Activated naive CD4-positive, alpha-beta T cell treated with anti-CD3 and anti-CD28 coated beads for 36 hours (primary cell): ENCODE results near the gene TOR1A. TPM values are rescaled to one million over a fixed set of nuclear protein-coding genes. Genes with fewer than 3 reads are reported as not detected.

Source experiments
- CTCF ChIA-PET: fragments of 350-600 bp; sonication (Branson Sonifier 250); formaldehyde crosslinking; loops from one replicate; lab custom pipeline; 2021; ENCODE audit warnings: antibody characterized with exemption; lab: Charles Lee
- DNase-seq: peaks from one replicate; pipeline ENCODE4 v3.0.0-alpha.2; 2020
- H3K27ac Mint-ChIP-seq: one replicate; pipeline ENCODE4 v1.8.0; 2021; ENCODE audit warnings: mild to moderate bottlenecking, mixed read lengths
- H3K27me3 Mint-ChIP-seq: one replicate; pipeline ENCODE4 v1.8.0; 2021; ENCODE audit warnings: low read depth, mixed read lengths
- H3K36me3 Mint-ChIP-seq: one replicate; pipeline ENCODE4 v1.8.0; 2021; ENCODE audit warnings: low read depth, mixed read lengths
- H3K4me1 Mint-ChIP-seq: one replicate; pipeline ENCODE4 v1.8.0; 2021; ENCODE audit warnings: low read depth, mixed read lengths
- H3K4me3 Mint-ChIP-seq: one replicate; pipeline ENCODE4 v1.8.0; 2021; ENCODE audit warnings: mild to moderate bottlenecking, moderate library complexity, mixed read lengths
- H3K9me3 Mint-ChIP-seq: one replicate; pipeline ENCODE4 v1.8.0; 2021; ENCODE audit warnings: mixed read lengths
- intact Hi-C: fragments of 100-400 bp; cut with micrococcal nuclease; formaldehyde crosslinking; loops from one replicate; pipeline ENCODE4 v1.15.1; 2023
- total RNA-seq, 2 experiments: library from RNA; stranded (reverse); gene quantifications; one replicate each; pipeline ENCODE4 v1.2.3, GENCODE V29; 2021

The TOR1A gene
- total RNA-seq, 2 experiments from 2014 or later, result 26.2 to 28.2 TPM

DNA sequence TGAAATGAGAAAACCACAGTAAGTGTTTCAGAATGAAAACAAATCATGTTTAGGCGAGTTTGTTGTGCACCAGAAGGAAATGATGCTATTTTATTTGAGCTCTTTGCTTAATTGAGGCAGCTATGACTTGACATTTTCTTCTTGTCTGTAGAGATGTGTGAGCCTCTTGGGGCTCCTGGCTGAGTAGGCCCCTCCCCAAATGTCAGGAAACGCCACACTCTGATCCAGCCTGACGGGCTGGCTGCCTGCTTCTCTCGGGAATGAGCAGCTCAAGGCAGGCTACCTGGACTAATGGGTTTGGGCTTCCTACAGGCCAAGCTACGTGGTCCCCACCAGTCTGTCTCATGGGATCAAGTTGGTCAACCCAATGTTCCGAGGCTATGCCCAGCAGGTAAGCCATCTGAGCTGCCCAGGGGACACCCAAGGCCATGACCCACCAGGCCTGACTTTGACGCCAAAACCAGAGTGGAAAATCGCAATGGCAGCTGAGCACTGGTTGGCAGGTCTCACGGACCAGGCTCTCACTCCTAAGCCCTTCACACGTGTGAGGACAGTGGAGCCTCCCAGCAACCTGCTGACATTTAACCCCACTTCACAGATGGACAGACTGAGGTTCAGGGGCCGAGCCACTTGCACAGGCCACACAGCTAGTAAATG lies 41.2 kb upstream of the TOR1A start:
- Mint-ChIP-seq H3K9me3 (no peaks in the 10 kb centered on the region), H3K27ac (peak overlapping the region; percentile 93), H3K4me3 (no peak overlapping the region), H3K27me3 (no peaks in the 10 kb centered on the region), H3K36me3 (peaks cover 39% of the 10 kb centered on the region), H3K4me1 (peaks cover 85% of the 10 kb centered on the region)
- DNase-seq, result peak; percentile 56
- CTCF ChIA-PET, result interaction anchor here (0.5 to 0.6 kb wide), 2 partner anchors 22 to 160 kb away, joined by 3 to 4 read pairs; no protein-coding TSS in a partner anchor
- intact Hi-C loops, result loop anchor here (5.0 kb wide), 1 partner anchor 43 kb away; the partner anchor contains the start of gene TOR1A

- DNase-seq, result peak; percentile 80
- H3K27me3 Mint-ChIP-seq, result no peaks in the 10 kb centered on the region
- H3K36me3 Mint-ChIP-seq, result peaks cover 37% of the 10 kb centered on the region
- H3K4me1 Mint-ChIP-seq, result peaks cover 68% of the 10 kb centered on the region
- CTCF ChIA-PET, result no interaction called here
- no peaks in the 10 kb centered on the region for H3K9me3 Mint-ChIP-seq
- H3K27ac Mint-ChIP-seq, result peak overlapping the region; percentile 93
- peak overlapping the region; percentile 29 for H3K4me3 Mint-ChIP-seq
- intact Hi-C loops, result no loop called here
These were observed 39.2 kb upstream of the TOR1A start for GRCh38 chr9:129863059-129863690.

- CTCF ChIA-PET, result no interaction called here
- no peaks in the 10 kb centered on the region for H3K9me3 Mint-ChIP-seq
- no peaks in the 10 kb centered on the region for H3K27me3 Mint-ChIP-seq
- no peak for DNase-seq
- intact Hi-C loops, result no loop called here
- H3K36me3 Mint-ChIP-seq, result peaks cover 34% of the 10 kb centered on the region
- H3K27ac Mint-ChIP-seq, result peak overlapping the region; percentile 87
- H3K4me3 Mint-ChIP-seq, result no peak overlapping the region
- H3K4me1 Mint-ChIP-seq, result peaks cover 58% of the 10 kb centered on the region
These were observed 37.5 kb upstream of the TOR1A start for GRCh38 chr9:129861447-129861827.

- H3K27me3 Mint-ChIP-seq, result no peaks in the 10 kb centered on the region
- intact Hi-C loops, result no loop called here
- peak overlapping the region; percentile 87 for H3K27ac Mint-ChIP-seq
- H3K4me3 Mint-ChIP-seq, result no peak overlapping the region
- H3K36me3 Mint-ChIP-seq, result peaks cover 32% of the 10 kb centered on the region
- DNase-seq, result peak; percentile 65
- CTCF ChIA-PET, result interaction anchor here (0.6 kb wide), 1 partner anchor 103 kb away, joined by 3 read pairs; no protein-coding TSS in a partner anchor
- H3K4me1 Mint-ChIP-seq, result peaks cover 56% of the 10 kb centered on the region
- no peaks in the 10 kb centered on the region for H3K9me3 Mint-ChIP-seq
These were observed 36.9 kb upstream of the TOR1A start for GRCh38 chr9:129860653-129861446.

DNA sequence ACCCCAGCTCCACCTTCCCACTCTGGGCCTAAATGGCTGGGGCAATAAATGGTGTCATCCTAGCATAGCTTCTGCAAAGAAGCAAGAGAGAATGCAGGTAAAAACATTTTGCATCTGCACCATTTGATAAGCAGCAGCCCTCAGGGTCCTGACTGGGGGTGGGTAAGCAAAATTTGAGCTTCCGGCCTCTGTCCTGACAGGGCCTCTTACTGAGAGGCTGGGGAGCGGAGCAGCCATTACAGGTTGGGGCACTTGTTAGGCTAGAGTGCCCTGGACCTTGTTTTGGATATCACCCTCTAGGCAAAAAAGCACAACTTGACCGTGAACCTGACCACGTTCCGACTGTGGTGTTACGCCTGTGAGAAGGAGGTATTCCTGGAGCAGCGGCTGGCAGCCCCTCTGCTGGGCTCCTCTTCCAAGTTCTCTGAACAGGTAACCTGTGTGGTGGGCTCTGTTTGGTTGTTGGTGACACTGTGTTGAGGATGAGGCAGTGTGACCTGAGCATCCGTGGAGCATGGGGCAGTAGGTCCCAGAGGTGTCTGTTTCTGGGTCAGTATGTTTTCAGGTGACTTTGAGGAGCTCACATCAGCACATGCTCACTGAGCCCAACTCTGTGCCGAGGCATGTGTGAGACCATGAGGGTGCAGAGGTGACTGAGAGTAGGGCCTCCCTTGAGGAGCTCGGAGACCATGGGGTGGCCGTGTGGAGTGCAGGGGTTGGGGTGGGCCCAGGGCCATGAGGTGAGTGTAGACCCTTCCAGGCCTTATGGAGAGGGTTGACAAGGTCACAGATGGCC lies 34.4 kb upstream of the TOR1A start:
- H3K4me1 Mint-ChIP-seq, result peaks cover 61% of the 10 kb centered on the region
- peaks cover 40% of the 10 kb centered on the region for H3K36me3 Mint-ChIP-seq
- H3K27me3 Mint-ChIP-seq, result no peaks in the 10 kb centered on the region
- no peak for DNase-seq
- H3K27ac Mint-ChIP-seq, result peak overlapping the region; percentile 13
- no peaks in the 10 kb centered on the region for H3K9me3 Mint-ChIP-seq
- CTCF ChIA-PET, result no interaction called here
- no peak overlapping the region for H3K4me3 Mint-ChIP-seq
- intact Hi-C loops, result no loop called here

DNA sequence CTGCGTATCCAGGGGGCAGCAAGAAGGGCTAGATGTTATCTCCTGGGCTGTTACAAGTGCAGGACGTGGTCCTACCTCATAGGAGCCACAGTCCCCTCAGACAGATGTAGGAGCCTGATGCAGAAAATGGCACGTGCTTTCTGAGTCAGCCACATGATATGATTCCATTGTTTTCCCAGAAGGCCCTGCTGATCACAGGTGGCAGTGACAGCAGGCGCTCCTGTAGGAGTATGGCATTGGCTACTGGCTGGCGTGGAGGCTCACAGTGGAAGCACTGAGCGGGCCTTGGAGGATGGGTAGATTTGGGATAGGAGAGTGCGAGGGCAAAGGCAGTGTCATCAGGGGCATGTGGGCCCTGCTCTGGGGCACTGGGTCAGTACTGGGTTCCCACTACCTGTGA lies 33.3 kb upstream of the TOR1A start:
- Mint-ChIP-seq H3K27me3 (no peaks in the 10 kb centered on the region), H3K4me3 (no peak overlapping the region), H3K9me3 (no peaks in the 10 kb centered on the region), H3K36me3 (peaks cover 41% of the 10 kb centered on the region), H3K27ac (no peak overlapping the region), H3K4me1 (peaks cover 57% of the 10 kb centered on the region)
- intact Hi-C loops, result no loop called here
- CTCF ChIA-PET, result no interaction called here
- DNase-seq, result no peak

DNA sequence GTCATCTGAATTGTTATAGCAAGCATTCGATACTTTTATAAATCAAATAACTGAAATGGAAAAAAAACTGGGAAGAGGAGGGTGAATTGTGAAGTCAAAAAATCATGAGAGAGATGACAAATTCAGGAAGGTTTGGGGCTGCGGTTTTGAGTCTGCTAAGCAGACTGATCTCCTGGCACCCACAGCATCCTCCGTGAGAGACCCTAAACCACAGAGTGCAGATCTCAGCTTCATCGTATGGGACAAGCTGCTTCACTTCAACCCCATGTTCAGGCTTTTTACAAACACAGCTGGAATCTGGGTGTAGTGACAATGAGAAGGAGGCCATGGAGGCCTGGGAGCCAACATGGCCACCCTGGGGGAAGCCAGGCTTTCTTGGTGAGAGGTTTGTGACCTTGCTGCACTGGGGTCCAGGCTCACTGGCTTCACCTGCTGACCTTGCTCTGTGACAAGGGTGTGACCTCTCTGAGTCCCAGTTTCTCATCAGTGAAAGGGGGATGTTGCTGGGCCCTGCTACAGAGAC lies 30.7 kb upstream of the TOR1A start:
- H3K4me3 Mint-ChIP-seq, result no peak overlapping the region
- peak; percentile 27 for DNase-seq
- H3K4me1 Mint-ChIP-seq, result peaks cover 39% of the 10 kb centered on the region
- H3K9me3 Mint-ChIP-seq, result no peaks in the 10 kb centered on the region
- no peaks in the 10 kb centered on the region for H3K27me3 Mint-ChIP-seq
- H3K36me3 Mint-ChIP-seq, result peaks cover 41% of the 10 kb centered on the region
- H3K27ac Mint-ChIP-seq, result peak overlapping the region; percentile 65
- intact Hi-C loops, result no loop called here
- CTCF ChIA-PET, result no interaction called here

GRCh38 chr9:129853614-129854013 lies 29.7 kb upstream of the TOR1A start:
- Mint-ChIP-seq H3K27ac (no peak overlapping the region), H3K27me3 (no peaks in the 10 kb centered on the region), H3K4me3 (no peak overlapping the region), H3K9me3 (no peaks in the 10 kb centered on the region), H3K4me1 (peaks cover 39% of the 10 kb centered on the region), H3K36me3 (peaks cover 41% of the 10 kb centered on the region)
- CTCF ChIA-PET, result no interaction called here
- intact Hi-C loops, result no loop called here
- no peak for DNase-seq

DNA sequence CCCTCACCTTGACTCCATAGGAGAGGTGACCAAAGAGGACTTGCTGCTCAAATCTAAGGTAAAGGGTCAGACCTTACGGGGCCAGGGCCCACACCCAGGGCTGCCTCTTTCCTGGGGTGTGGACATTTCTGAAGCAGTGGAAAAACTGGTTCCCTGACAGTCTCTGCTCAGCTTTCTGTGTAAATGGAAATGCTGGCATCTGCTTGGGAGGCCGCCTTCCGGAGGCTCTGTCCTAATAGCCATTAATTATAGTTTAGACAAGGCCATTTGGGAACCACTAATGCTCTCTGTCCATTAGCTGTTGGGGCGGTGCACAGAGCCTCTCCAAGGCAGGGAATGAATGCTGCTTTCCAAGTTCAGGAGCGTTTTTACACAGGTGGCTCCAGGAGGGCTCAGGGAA lies 28.6 kb upstream of the TOR1A start:
- H3K27ac Mint-ChIP-seq, result no peak overlapping the region
- no peaks in the 10 kb centered on the region for H3K9me3 Mint-ChIP-seq
- H3K4me3 Mint-ChIP-seq, result no peak overlapping the region
- intact Hi-C loops, result no loop called here
- no peak for DNase-seq
- CTCF ChIA-PET, result interaction anchor here (1.3 kb wide), 1 partner anchor 12 kb away, joined by 3 read pairs; no protein-coding TSS in a partner anchor
- peaks cover 42% of the 10 kb centered on the region for H3K4me1 Mint-ChIP-seq
- peaks cover 41% of the 10 kb centered on the region for H3K36me3 Mint-ChIP-seq
- no peaks in the 10 kb centered on the region for H3K27me3 Mint-ChIP-seq

DNA sequence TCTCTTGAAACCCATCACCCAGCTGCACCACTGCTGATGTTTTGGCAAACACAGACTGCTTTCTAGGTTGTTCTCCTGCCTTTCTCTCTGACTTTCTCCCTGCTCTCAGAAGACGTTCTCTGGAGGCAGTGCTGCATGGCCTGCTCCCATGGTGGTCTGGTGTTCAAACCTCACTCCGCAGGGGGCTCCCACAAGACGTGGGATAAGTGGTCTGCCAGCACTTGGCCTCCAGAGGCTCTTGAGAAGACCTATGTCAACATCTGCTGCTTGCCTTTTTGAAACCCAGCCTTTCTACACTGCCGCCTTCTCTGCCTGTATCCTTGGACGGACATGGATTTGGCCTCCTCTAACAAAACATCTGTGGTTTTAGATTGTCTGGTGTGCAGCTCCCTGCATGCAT lies 27.9 kb upstream of the TOR1A start:
- Mint-ChIP-seq H3K27ac (no peak overlapping the region), H3K9me3 (no peaks in the 10 kb centered on the region), H3K4me3 (no peak overlapping the region), H3K27me3 (no peaks in the 10 kb centered on the region), H3K4me1 (peaks cover 39% of the 10 kb centered on the region), H3K36me3 (peaks cover 39% of the 10 kb centered on the region)
- CTCF ChIA-PET, result interaction anchor here (1.3 to 1.5 kb wide), 2 partner anchors 12 to 33 kb away, joined by 3 to 5 read pairs; no protein-coding TSS in a partner anchor
- intact Hi-C loops, result no loop called here
- DNase-seq, result no peak

DNA sequence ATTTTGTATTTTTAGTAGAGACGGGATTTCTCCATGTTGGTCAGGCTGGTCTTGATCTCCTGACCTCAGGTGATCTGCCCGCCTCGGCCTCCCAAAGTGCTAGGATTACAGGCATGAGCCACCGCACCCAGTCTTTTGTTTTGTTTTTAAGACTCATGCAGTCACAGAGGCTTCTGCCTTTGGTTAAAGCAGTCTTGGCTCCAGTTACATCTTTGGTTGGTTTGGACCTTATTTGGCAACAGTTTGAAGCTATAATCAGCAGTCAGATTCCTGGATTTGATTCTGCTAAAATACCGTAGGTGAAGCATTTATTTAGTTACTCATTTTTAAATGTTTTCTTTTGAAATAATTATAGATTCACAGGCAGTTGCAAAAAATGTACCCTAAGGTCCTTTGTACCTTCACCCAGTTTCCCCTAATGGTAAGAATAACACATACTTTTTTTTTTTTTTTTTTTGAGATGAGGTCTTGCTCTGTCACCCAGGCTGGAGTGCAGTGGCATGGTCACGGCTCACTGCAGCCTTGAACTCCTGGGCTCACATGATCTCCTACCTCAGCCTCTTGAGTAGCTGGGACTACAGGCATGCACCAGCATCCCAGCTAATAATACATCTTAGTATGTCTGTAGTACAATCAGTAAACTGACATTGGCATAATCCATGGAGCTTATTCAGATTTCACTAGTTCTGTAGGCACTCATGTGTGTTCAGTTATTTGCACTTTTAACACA lies 27.1 kb upstream of the TOR1A start:
- Mint-ChIP-seq H3K27me3 (no peaks in the 10 kb centered on the region), H3K9me3 (no peaks in the 10 kb centered on the region), H3K27ac (no peak overlapping the region), H3K4me1 (peaks cover 34% of the 10 kb centered on the region), H3K36me3 (peaks cover 39% of the 10 kb centered on the region), H3K4me3 (no peak overlapping the region)
- DNase-seq, result no peak
- intact Hi-C loops, result no loop called here
- CTCF ChIA-PET, result interaction anchor here (0.6 to 1.5 kb wide), 2 partner anchors 24 to 34 kb away, joined by 5 read pairs; no protein-coding TSS in a partner anchor
